Stimulated activated CD8-positive, alpha-beta memory T cell treated with anti-CD3 and anti-CD28 coated beads, Interleukin-7, amount 100 ng/mL, for 1 hour (primary cell): Measurements from ENCODE around the gene HS6ST2.

Experiments
- DNase-seq, 2 donors: peaks; one replicate each; pipeline ENCODE4 v3.0.0-alpha.2; 2020; ENCODE audit warnings: low read depth in 2 of 2

The HS6ST2 gene

DNA sequence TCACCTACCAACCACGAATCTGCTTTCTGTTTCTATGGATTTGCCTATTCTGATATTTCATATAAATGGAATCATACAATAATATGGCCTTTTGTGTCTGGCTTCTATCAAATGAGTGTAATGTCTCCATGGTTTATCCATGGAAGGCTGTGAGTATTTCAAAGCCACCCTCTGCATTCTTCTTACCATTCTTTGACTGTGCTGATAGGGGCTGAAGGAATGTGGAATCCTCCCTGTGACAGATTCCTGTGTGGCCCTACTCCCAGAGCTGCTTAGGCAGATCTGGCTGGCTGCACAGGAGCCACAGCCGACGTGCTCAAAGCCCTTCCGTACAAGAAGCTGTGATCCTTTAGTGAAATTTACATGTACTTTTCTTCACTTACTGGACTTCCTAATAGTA lies 163.2 kb downstream of the HS6ST2 start:
- DNase-seq, result no peak

- no peak for DNase-seq
Measured at GRCh38 chrX:132791714-132792113, 166.7 kb downstream of the HS6ST2 start.

GRCh38 chrX:132790329-132790728 lies 168.1 kb downstream of the HS6ST2 start:
- no peak for DNase-seq

GRCh38 chrX:132786217-132786616 lies 172.2 kb downstream of the HS6ST2 start:
- no peak for DNase-seq

DNA sequence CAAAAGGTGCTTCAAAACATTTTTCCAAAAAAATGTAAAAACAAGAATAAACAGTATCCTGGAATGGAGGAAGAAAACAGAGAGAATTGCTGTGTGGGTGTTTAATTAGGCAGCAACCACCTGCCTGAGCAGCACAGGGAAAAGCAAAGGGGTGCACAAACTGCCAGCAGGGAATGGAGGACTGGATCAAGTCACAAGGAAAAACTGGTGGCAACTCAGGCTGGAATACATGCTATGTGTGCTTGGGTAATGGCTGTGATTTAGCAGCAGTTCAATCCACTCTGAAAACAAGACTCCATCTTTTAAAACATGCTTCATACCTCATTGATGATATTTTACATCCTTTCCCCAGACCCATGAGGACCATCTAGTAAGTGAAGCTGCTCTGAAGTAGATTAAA lies 179.5 kb downstream of the HS6ST2 start:
- no peak for DNase-seq

- DNase-seq, result no peak
Measured at GRCh38 chrX:132776486-132777210, 181.8 kb downstream of the HS6ST2 start.

GRCh38 chrX:132775263-132775823 lies 183.1 kb downstream of the HS6ST2 start:
- DNase-seq, result no peak

DNA sequence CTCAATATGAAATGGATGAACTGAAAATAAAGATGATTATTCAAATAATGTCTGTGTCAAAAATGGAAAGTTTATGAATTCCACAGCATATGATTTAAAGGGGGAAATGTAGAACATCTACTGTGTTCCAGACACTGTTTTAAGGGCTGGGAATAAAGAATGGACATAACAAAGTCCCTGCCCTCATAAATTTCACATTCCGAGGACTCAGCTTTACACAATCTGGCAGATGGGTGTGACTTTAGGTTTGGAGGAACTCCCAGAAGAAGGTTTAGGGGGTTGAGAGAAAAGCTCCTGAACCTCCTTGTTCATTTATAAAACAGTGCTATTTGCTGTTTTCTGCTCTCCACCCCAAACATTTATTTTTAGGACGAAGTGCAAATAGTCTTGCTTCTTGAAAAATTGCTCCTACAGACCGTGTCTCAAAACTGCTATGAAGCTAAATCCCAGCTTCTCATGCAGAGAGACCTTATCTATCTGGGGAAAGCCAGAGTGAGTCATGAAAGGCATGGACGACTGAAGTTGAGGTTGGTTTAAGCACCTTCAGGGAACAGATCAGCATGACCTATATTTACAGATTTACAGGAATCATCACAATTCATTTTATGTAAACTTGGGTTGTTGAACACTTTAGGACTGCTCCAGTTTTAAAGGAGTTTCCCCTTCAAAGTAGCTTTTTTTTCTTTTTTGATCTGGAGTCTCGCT lies 184.3 kb downstream of the HS6ST2 start:
- no peak for DNase-seq

GRCh38 chrX:132769609-132770008 lies 188.8 kb downstream of the HS6ST2 start:
- DNase-seq, result no peak

GRCh38 chrX:132766452-132766851 lies 192.0 kb downstream of the HS6ST2 start:
- no peak for DNase-seq

- DNase-seq, result no peak
Measured at GRCh38 chrX:132763528-132763927, 194.9 kb downstream of the HS6ST2 start.

GRCh38 chrX:132758759-132759158 lies 199.7 kb downstream of the HS6ST2 start:
- DNase-seq, result no peak

- DNase-seq, result no peak
Measured at GRCh38 chrX:132757066-132757623, 201.3 kb downstream of the HS6ST2 start.

DNA sequence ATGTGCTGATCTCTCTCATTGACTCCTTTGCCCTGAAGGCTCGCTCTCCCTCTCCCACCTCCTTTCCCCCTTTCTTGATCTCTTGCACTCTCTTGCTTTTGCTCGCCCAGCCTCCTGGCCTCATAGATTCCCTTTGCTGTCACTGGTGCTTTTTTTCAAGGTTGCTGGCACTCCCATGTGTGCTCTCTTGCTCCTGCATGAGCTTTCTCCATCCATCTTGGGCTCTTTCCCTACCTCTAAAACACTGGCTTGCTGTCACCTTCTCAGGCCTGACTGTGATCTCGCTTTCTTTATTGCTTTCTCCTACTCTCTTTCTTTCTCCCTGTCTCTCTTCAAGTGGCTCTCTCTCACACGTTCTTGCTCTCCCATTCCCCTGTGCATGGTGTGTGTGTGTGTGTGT lies 202.0 kb downstream of the HS6ST2 start:
- DNase-seq, result no peak

GRCh38 chrX:132751063-132751690 lies 207.3 kb downstream of the HS6ST2 start:
- DNase-seq, result no peak

GRCh38 chrX:132750331-132751062 lies 207.9 kb downstream of the HS6ST2 start:
- no peak for DNase-seq

DNA sequence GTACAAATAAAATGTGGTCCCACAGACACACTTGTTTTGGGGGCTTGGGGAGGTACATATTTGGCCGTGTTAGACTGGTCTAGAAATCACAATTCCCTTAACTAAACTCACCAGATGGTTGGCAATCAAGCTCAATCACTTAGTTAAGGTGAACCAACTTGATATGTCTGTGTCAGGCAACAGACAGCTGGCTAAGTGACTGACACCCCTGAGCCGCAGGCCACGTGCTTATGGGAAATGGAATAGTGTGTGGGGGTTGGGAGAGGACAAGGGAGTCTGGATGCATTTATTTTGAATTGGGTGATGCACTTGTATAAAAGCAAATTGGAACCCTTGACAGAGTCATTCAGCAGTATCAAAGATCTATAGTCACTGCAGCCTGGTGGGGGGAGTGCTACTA lies 209.0 kb downstream of the HS6ST2 start:
- DNase-seq, result no peak

GRCh38 chrX:132748909-132749308 lies 209.5 kb downstream of the HS6ST2 start:
- DNase-seq, result no peak

GRCh38 chrX:132748268-132748667 lies 210.2 kb downstream of the HS6ST2 start:
- DNase-seq, result no peak

- DNase-seq, result no peak
Measured at GRCh38 chrX:132745593-132745992, 212.8 kb downstream of the HS6ST2 start.

DNA sequence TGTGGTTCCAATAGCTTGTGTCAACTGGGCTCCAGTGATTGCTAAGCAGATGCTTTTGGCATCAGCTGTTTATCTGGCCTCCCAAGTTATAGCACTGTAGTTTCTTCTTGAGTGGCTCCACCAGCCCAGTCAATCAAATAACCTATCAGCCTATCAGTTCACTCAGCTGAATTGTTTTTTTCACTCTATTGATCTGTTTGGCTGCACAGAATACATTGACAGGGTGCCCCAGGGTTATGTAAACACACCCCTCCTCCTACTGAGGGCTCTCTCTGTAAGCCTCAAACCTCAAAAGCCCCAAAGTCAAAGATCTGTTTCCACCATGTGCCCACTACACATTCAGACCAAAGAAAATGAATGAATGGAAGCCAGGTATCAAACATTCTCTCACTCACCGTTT lies 214.0 kb downstream of the HS6ST2 start:
- no peak for DNase-seq

DNA sequence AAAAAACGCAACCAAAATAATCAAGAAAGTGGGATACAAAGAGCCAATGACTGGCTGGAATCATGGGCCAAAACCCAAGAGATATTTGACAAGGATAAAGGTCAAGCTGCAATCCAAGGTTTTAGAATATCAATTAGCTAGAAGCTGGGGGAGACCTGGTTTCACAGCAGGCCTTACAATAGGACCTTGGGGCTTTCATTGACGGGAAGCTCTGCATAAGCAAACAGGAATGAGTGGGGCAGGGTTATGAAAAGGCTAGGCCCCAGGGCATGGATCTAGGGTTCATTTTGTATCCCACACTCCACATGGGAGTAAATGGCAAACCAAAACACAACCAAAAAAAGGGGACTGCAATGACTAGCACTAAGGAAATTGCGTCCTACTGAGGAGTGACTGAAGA lies 215.3 kb downstream of the HS6ST2 start:
- no peak for DNase-seq
